GM18519 (cell line): ENCODE measurements around the gene SEMA4D.

Experiments
- ATAC-seq: cut with Tn5 transposase; IDR thresholded peaks from one replicate; pipeline ENCODE4 v1.9.1; 2021; ENCODE audit warnings: mild to moderate bottlenecking, moderate library complexity; ENCODE audit not compliant: unreplicated experiment, low FRiP score

The SEMA4D gene

DNA sequence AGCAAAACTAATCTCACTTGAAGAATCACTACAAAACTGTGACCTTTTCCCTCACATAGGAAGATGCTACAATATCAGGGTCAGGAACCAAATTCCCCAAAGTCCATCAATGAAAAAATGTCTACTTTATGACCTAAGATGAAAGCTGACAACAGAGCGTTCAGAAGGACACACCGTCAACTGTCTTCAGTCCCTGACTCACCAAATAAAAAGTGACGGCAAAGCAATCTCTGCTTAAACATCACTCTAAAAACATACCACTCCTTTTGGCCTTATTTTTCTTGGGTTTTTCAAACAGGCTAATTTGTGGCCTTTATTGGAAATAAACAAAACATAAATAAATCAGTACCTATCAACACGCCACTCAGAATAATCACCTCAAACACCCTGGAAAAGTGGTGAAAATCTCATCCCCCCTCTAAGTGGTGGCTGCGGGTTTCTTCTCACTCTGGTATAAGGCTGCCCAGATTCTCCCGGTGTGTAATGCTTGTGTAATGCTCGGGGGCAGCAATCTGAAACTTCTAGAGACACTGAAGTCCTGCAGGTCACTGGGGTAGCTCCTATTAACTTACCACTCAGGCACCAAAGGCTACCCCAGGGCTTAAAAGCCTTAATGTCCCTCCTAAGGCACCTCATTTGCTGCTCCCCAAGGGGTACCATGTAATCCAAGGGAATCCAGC is 29.5 kb downstream of the SEMA4D start:
- ATAC-seq, result no peak

DNA sequence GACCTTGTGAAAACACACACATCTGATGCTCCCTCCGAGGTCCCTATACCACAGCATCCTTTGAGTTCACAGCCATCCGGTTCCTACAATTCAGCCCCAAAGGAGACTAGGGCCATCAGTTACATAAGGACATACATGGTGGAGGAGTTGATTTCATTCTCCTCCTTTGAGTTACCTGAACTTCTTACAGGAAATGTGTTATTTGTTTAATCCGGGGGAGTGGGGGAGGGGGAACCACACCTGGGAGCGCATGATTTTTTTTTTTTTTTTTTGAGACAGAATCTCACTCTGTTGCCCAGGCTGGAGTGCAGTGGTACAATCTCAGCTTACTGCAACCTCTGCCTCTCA is 30.7 kb downstream of the SEMA4D start:
- ATAC-seq, result no peak

DNA sequence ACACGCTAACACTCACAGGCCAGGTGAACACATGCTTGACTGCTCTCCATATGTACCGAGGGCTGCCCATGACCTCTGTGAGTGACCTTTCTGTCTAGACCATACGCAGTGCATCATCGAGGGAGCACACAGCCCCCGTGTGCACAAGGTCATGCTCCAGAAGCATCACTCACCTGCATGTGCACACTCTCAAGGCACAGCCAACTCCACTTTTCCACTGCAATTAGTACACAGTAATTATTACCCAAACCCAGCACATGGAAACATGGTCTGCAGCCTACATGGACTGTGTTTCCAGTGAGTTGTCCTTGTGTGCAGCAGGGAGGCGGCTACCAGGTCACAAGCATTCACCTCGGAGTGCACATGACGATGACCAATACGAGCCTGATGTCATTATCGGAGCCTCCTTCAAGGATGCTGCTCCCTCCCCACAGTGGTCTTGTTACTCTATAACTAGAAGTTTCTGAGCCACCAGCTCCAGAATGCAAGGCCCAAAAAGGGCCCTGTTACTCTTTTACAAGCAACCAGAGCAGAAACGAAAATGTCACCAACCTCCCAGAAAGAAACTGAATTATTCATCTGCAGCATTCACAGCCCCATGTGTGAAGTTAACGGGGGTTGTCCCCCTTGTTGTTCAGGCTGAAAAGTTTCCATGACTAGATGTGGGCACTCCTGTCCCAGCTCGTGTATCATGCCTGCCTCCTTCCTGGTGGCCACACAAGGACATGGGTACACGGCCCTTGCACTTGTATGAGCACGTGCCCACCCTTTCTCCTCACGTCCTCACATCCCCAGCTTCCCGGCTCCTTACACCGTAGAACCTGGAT is 31.2 kb downstream of the SEMA4D start:
- no peak for ATAC-seq

DNA sequence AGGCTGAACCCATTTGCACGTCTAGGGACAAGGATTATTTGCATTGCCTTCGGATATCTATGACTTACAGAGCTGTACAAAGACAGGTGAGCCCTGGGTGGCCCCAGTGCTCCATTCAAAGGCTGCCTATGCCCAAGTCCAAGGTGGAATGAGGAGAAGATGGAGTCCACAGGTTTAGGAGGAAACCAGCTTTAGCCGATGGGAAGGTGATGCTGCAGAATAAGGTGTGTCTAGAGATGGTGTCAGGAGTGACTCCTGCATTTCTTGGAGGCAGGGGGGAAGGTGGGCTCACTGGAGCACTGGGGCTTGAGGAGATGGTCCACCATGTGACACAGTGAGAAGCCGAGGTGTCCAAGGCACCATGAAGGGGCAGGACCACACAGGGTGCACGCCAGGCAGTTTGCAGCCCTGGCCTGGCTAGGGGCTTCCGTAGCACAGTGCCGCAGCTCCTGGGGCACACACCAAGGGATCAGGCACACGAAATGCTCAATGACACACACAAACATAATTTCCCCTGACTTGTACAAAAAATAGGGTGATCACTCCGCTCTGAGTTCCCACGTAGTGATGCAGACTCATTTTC is 32.1 kb downstream of the SEMA4D start:
- ATAC-seq, result no peak

DNA sequence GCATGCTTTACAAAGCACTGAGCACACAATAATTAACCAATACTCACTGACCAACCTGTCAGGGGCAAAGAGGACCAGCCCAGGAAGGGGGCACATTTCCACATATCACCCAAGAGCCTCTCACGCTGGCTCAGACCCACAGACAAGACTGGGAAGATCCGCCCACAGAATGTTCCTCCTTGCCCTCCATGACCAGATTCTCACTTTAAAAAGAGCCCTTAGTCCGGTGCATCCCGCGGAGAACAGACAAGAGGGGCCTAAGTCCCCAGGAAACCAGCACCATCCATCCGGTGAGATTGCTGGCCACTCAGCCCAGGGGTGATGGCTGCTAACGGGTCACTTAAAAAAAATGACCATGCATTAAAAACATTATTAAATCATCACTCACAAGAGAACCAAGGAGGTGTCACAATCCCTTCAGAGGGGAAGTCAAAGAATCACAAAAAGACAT is 32.9 kb downstream of the SEMA4D start:
- ATAC-seq, result no peak

DNA sequence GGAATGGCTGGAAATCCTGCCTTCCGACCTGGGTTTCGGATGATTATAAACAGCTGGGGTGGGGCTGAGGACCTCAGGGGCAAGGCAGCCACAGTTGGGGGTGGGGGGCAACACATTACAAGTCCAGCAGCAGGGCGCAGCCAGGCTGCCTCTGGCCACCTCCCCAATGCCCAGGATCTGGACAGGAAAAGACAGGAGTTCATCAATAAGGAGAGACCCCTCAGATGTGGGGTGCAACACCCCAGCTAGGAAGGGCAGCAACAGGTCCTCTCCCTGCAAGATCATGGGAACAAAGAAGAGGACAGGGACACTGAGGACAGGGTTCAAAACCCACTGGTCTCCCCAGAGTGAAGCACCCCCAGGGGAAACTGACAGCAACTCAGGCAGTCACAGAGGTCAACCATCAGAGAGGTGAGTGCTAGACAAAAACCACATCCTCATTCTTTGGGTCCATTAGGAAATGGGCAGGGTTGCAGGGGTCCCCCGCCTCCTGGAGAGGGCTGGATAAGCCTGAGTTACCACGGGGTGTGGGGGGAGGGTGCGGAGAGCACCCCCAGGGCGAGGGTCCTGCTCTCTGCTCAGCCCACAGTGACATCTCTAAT is 33.5 kb downstream of the SEMA4D start:
- ATAC-seq, result no peak

DNA sequence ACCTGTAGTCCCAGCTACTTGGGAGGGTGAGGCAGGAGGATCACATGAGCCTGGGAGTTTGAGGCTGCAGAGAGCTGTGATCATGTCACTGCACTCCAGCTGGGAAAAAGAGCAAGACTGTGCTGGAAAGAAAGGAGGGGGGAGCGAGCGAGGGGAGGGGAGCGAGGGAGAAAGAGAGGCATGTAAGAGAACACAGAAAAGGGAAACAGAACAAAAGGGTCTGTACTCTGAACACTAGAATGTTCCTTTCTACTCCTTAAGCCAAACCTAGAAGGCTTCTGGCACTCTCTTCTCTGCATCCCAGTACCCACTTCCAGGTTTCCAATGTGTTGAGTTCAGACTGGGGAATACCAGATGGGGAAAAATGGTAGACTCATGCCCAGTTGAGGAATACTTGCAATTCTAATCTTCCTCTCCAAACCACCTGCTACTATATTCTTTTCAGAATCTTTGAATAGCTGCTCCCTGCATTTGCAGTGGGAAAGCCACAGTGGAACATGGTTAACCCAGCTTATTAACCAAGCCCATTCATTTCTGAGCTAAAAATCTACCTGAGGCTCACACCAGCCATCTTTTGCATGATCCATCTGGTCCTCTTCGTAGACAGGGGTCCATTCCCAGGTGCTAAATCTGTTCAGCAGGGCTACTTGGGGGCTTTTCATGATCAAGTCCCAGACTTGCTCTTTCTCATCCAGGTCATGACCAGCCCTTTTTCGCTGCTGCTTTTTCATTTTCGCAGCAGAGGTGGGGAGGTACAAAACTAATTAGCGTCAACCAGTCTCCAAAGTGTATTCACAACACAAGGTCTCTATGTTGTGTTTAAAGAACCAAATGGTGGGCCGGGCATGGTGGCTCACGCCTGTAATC is 34.9 kb downstream of the SEMA4D start:
- ATAC-seq, result no peak

DNA sequence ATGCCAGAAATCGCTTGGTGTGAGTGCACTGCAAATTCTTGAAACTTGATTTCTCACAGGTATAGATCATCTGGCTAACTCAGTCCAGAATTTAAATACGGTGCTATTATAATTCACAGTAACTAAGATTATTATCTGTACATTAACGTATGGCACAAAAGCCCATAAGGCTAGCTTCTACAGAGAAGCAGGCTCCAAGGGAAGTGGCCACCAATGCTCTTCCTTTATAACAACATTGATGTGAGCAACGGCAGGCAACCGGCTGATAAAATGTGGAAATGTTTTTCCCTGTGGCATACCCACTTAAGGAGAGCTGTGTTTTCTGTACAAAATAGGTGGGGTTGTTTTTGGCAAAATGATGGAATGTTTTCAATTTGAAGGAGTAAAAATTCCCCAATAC is 35.7 kb downstream of the SEMA4D start:
- ATAC-seq, result no peak

DNA sequence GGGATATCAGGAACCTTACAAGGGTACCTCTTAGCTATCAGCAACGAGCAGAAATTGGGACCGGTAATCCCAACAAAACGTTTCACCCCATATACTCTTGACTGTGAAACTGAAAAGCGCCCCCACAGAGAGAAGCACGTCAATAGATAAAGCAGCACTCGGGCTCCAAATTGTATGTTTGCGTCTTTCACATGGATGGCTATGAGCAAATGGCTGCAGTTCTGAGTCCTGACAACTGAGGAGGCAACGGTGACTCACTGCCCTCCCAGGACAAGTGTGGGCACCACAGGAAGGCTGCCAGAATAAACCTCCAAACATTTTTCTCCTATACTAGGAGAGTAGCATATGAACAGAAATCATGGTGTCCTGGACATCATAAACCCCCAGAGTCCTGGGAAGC is 36.6 kb downstream of the SEMA4D start:
- ATAC-seq, result no peak

DNA sequence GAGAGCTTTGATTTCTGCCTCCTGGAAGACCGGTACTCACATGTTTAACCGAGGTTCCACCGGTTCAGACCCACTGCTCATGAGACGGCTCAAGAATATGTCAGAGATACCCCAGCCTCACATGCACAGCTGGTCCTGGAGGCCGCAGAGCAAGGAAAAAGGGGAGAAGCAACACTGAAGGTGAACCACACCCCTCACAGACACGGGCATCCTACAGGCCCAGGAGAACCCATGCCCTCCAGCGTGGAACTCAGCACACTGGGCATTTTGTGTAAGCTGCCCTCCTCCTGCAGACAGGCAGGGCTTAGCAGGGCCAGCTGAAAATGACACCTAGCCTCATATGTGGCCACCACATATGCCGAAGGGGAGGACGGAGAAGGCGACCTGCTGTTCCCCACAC is 37.4 kb downstream of the SEMA4D start:
- no peak for ATAC-seq

DNA sequence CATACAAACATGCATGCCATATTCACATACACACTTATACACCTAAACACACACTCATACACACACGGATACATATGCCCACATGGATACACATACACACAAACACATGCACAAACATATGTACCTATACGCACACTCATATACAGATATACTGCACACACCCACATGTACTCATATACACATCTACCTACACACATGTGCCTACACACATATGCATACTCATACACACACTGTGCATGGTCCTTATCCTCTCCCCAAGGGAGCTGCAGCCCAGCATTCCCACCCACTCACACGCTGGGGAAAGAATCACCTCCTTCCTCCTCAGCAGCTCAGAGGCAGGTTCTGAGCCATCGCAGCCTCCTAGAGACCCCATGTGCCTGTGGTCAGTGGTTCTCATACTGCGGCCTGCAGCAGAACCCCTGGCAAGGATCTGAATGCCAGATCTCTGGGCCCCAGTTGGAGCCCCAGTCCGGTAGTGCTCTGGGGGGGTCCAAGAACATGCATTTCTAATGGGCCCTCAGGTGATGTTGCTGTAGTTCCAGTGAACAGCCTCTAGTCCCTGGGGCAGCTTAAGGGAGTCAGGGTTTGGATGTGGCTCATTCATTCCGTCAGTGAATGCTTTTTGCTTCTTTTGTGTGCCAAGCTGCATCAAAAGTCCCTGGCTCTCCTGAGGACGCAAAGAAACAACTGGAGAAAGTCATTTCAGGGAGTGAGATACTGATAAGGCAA is 39.0 kb downstream of the SEMA4D start:
- no peak for ATAC-seq

DNA sequence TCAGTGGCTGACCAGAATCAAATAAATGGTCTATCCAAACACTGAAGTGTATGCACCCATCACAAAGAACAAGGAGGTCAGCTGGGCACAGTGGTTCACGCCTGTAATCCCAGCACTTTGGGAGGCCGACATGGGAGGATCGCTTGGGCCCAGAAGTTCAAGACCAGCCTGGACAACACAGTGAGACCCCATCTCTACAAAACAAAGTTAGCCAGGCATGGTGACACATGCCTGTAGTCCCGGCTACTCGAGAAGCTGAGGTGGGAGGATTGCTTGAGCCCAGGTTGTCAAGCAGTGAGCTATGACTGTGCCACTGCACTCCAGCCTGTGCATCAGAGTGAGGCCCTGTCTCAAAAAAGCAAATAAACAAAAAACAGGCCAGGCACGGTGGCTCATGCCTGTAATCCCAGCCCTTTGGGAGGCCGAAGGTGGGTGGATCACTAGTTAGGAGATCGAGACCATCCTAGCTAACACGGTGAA is 40.5 kb downstream of the SEMA4D start:
- no peak for ATAC-seq

DNA sequence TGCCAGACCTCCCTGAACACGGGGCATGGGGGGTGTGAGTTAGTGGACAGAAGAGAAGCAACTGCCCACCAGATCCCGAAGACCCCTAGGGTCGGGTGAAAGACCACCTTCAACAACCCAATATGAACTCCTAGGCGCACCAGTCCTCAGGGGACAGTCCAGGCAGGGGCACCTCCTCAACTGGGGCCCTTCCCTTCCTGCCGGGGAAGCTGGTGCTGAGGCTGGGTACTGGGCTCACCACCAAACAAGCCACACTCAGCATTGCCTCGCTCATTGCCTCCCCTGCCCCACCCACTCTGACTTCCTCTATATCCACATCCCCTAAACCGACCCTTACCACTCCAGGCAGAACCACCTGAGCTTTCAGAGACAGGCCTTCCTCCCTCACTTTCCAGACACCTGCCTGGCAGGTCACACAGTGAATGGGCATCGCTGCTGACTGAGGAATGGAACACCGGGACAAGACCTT is 42.5 kb downstream of the SEMA4D start:
- no peak for ATAC-seq

DNA sequence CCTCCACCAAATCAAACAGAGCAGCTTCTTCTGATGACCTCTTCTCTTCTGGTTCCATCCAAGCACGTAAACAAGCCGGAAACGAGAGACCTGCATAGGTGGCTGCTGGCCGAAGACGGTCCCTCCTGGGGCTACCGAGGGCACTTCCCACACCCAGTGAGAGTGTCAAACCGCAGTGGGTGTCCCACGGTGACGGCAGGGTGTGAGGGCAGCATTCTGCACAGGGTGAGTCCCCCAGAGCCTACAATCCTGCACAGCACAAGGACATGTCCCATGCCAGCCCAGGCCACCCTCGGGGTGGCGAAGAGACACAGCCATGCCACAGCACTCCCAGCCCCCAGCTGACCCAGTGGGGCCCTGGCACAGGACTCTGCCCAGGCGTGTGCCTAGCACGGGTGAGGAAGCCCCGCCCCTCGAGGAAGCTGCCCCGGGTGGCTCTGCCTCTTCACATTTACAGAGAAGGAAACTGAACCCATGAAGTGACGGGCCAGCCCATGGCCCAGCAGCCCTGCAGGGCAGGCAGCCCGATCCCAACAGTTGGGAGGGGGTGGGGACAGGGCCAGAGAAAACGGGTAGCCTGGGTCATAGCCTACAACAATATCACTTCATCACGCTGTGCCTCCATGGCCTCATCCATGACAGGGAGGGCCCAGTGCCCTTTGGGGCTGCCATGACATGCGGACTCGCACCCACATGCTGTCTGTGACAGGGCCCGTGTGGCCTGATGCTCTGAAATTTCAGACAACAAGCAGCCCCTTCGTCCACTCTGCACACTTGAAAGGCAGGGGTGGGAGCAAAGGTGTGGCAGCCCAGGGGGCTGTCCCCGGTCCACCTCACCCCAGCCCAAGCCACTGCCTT is 43.2 kb downstream of the SEMA4D start:
- no peak for ATAC-seq

DNA sequence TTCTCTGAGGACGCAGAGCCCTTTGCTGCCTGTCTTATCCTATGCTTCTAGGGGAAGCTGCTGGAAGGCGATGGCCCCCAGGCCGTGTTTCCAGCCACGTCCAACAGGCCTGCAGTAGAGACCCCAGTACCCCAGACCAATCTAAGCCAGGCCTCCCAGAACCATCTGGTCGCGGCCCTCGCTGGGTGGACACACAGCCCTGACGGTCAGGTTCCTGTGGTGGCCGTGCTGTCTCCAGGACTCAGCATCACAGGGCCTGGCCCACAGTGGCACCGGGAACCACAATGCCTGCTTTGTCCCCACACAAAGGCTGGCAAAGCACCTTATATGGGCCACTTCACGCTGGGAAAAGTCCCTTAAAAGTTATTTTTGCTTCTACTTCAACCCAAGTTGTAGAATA is 44.5 kb downstream of the SEMA4D start:
- ATAC-seq, result no peak

DNA sequence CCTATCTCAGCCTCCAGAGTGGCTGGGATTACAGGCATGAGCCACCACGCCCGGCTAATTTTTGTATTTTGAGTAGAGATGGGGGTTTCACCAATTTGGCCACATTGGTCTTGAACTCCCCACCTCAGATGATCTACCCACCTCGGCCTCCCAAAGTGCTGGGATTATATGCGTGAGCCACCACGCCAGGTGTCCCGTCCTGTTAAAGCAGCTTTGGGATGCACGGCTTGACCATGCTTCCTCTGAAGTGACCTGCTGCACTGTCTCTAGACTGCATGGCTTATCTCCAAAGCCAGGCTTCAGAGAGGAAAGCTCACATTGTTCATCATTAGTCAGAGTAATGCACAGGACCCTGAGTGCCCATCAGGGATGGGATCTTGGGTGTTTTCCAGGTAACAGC is 45.4 kb downstream of the SEMA4D start:
- no peak for ATAC-seq

DNA sequence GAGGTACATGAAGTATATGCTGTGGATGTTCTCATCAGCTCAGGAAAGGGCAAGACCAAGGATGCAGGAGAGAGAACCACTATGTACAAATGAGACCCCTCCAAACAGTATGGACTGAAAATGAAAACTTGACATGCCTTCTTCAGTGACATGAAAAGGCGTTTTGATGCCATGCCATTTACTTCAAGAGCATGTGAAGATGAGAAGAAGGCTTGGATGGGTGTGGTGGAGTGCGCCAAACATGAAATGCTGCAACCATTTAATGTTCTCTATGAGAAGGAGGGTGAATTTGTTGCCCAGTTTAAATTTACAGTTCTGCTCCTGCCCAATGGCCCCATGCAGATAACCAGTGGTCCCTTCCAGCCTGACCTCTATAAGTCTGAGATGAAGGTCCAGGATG is 47.7 kb downstream of the SEMA4D start:
- ATAC-seq, result no peak

DNA sequence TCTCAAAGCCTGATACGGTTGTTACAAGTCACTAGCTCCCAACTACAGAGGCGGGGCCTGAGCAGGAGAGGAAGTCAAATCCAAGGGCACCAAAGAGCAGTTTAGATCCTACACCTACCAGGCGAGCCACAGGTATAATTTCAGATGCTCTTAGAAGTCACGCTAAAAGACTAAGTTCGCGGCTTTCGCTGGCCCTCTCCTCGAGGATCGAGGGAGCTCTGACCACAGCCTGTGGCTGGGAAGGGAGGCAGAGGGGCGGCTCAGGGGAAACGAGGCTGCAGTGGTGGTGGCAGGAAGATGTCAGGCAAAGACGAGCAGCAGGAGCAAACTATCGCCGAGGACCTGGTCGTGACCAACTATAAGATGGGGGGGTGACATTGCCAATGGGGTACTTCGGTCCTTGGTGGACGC is 48.6 kb downstream of the SEMA4D start:
- no peak for ATAC-seq

DNA sequence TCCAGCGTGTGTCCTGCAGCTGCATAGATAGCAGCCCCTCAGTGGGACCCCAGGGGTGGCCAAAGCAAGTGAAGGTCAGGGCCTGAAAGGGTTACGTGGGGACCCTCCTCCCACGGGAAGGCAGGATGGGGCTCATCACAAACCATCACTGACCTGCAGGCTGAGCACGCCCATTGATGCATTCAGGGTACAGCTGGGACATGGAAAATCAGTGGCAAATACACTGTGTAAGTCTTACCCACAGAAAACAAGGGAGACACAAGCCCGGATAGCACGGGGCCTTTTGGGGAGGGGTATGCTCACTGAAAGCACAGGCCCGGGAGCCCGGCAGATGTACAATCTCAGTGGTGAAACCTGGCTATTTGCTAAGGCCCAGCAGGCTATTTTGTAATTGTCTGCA is 49.1 kb downstream of the SEMA4D start:
- no peak for ATAC-seq
